ENCODE results near the gene ATP13A1.

The ATP13A1 gene

GRCh38 chr19:19657397-19657783, 6.1 kb downstream of the ATP13A1 start:
- H3K9me3 ChIP-seq (ENCODE audit: low read length) = no peaks in the 10 kb centered on the region
- no peaks in the 10 kb centered on the region for H3K27me3 ChIP-seq (ENCODE audit: insufficient read depth, low read length)
- peaks cover 79% of the 10 kb centered on the region for H3K36me3 ChIP-seq (ENCODE audit: insufficient read depth, low read length)
- H2AFZ ChIP-seq (ENCODE audit: low read depth, low read length) = no peak overlapping the region
- no peak overlapping the region for H3K4me3 ChIP-seq (ENCODE audit: low read length)
- peaks cover 10% of the 10 kb centered on the region for H3K4me1 ChIP-seq (ENCODE audit: insufficient read depth, low read length)

- peaks cover 79% of the 10 kb centered on the region for H3K36me3 ChIP-seq (ENCODE audit: insufficient read depth, low read length)
- no peaks in the 10 kb centered on the region for H3K27me3 ChIP-seq (ENCODE audit: insufficient read depth, low read length)
- H3K9me3 ChIP-seq (ENCODE audit: low read length) = no peaks in the 10 kb centered on the region
- H3K4me1 ChIP-seq (ENCODE audit: insufficient read depth, low read length) = peaks cover 3% of the 10 kb centered on the region
- no peak overlapping the region for H3K4me3 ChIP-seq (ENCODE audit: low read length)
- H2AFZ ChIP-seq (ENCODE audit: low read depth, low read length) = no peak overlapping the region
Observed at GRCh38 chr19:19656451-19657396, 6.8 kb downstream of the ATP13A1 start.

GRCh38 chr19:19655641-19656343, 7.7 kb downstream of the ATP13A1 start:
- Histone ChIP-seq H2AFZ (ENCODE audit: low read depth, low read length) (no peak overlapping the region), H3K36me3 (ENCODE audit: insufficient read depth, low read length) (peaks cover 89% of the 10 kb centered on the region), H3K27me3 (ENCODE audit: insufficient read depth, low read length) (no peaks in the 10 kb centered on the region), H3K4me3 (ENCODE audit: low read length) (no peak overlapping the region), H3K4me1 (ENCODE audit: insufficient read depth, low read length) (no peaks in the 10 kb centered on the region), H3K9me3 (ENCODE audit: low read length) (no peaks in the 10 kb centered on the region)

GRCh38 chr19:19655051-19655594, 8.4 kb downstream of the ATP13A1 start:
- Histone ChIP-seq H3K36me3 (ENCODE audit: insufficient read depth, low read length) (peaks cover 95% of the 10 kb centered on the region), H2AFZ (ENCODE audit: low read depth, low read length) (no peak overlapping the region), H3K4me1 (ENCODE audit: insufficient read depth, low read length) (no peaks in the 10 kb centered on the region), H3K4me3 (ENCODE audit: low read length) (no peak overlapping the region), H3K9me3 (ENCODE audit: low read length) (no peaks in the 10 kb centered on the region), H3K27me3 (ENCODE audit: insufficient read depth, low read length) (no peaks in the 10 kb centered on the region)

GRCh38 chr19:19654441-19654840, 9.0 kb downstream of the ATP13A1 start:
- Histone ChIP-seq H3K9me3 (ENCODE audit: low read length) (no peaks in the 10 kb centered on the region), H3K4me1 (ENCODE audit: insufficient read depth, low read length) (no peaks in the 10 kb centered on the region), H3K27me3 (ENCODE audit: insufficient read depth, low read length) (no peaks in the 10 kb centered on the region), H3K4me3 (ENCODE audit: low read length) (no peak overlapping the region), H2AFZ (ENCODE audit: low read depth, low read length) (no peak overlapping the region), H3K36me3 (ENCODE audit: insufficient read depth, low read length) (peaks cover 95% of the 10 kb centered on the region)

- H3K9me3 ChIP-seq (ENCODE audit: low read length) = no peaks in the 10 kb centered on the region
- peaks cover 94% of the 10 kb centered on the region for H3K36me3 ChIP-seq (ENCODE audit: insufficient read depth, low read length)
- no peak overlapping the region for H2AFZ ChIP-seq (ENCODE audit: low read depth, low read length)
- H3K27me3 ChIP-seq (ENCODE audit: insufficient read depth, low read length) = no peaks in the 10 kb centered on the region
- H3K4me3 ChIP-seq (ENCODE audit: low read length) = no peak overlapping the region
- H3K4me1 ChIP-seq (ENCODE audit: insufficient read depth, low read length) = no peaks in the 10 kb centered on the region
Observed at GRCh38 chr19:19653597-19654147, 9.8 kb downstream of the ATP13A1 start.

GRCh38 chr19:19652482-19653295, 10.8 kb downstream of the ATP13A1 start:
- H3K27me3 ChIP-seq (ENCODE audit: insufficient read depth, low read length) = no peaks in the 10 kb centered on the region
- H2AFZ ChIP-seq (ENCODE audit: low read depth, low read length) = no peak overlapping the region
- H3K9me3 ChIP-seq (ENCODE audit: low read length) = no peaks in the 10 kb centered on the region
- H3K36me3 ChIP-seq (ENCODE audit: insufficient read depth, low read length) = peaks cover 90% of the 10 kb centered on the region
- no peak overlapping the region for H3K4me3 ChIP-seq (ENCODE audit: low read length)
- H3K4me1 ChIP-seq (ENCODE audit: insufficient read depth, low read length) = no peaks in the 10 kb centered on the region

- Histone ChIP-seq H3K9me3 (ENCODE audit: low read length) (no peaks in the 10 kb centered on the region), H3K4me3 (ENCODE audit: low read length) (no peak overlapping the region), H2AFZ (ENCODE audit: low read depth, low read length) (no peak overlapping the region), H3K4me1 (ENCODE audit: insufficient read depth, low read length) (no peaks in the 10 kb centered on the region), H3K27me3 (ENCODE audit: insufficient read depth, low read length) (no peaks in the 10 kb centered on the region), H3K36me3 (ENCODE audit: insufficient read depth, low read length) (peaks cover 89% of the 10 kb centered on the region)
Observed at GRCh38 chr19:19651076-19651475, 12.4 kb downstream of the ATP13A1 start.

GRCh38 chr19:19650331-19650730, 13.1 kb downstream of the ATP13A1 start:
- Histone ChIP-seq H3K36me3 (ENCODE audit: insufficient read depth, low read length) (peaks cover 87% of the 10 kb centered on the region), H2AFZ (ENCODE audit: low read depth, low read length) (no peak overlapping the region), H3K4me1 (ENCODE audit: insufficient read depth, low read length) (no peaks in the 10 kb centered on the region), H3K27me3 (ENCODE audit: insufficient read depth, low read length) (no peaks in the 10 kb centered on the region), H3K9me3 (ENCODE audit: low read length) (no peaks in the 10 kb centered on the region), H3K4me3 (ENCODE audit: low read length) (no peak overlapping the region)

- H3K4me3 ChIP-seq (ENCODE audit: low read length) = no peak overlapping the region
- no peaks in the 10 kb centered on the region for H3K27me3 ChIP-seq (ENCODE audit: insufficient read depth, low read length)
Observed at GRCh38 chr19:19649580-19649995, 13.9 kb downstream of the ATP13A1 start.

GRCh38 chr19:19649155-19649554, 14.3 kb downstream of the ATP13A1 start:
- H3K36me3 ChIP-seq (ENCODE audit: insufficient read depth, low read length) = peaks cover 80% of the 10 kb centered on the region
- H3K4me3 ChIP-seq (ENCODE audit: low read length) = no peak overlapping the region
- no peaks in the 10 kb centered on the region for H3K9me3 ChIP-seq (ENCODE audit: low read length)
- no peak overlapping the region for H2AFZ ChIP-seq (ENCODE audit: low read depth, low read length)
- H3K4me1 ChIP-seq (ENCODE audit: insufficient read depth, low read length) = no peaks in the 10 kb centered on the region
- no peaks in the 10 kb centered on the region for H3K27me3 ChIP-seq (ENCODE audit: insufficient read depth, low read length)

More at GRCh38 chr19:19649580-19649995, 13.9 kb downstream of the ATP13A1 start:
- Histone ChIP-seq H3K36me3 (ENCODE audit: insufficient read depth, low read length) (peaks cover 82% of the 10 kb centered on the region), H3K9me3 (ENCODE audit: low read length) (no peaks in the 10 kb centered on the region), H3K4me1 (ENCODE audit: insufficient read depth, low read length) (no peaks in the 10 kb centered on the region), H2AFZ (ENCODE audit: low read depth, low read length) (no peak overlapping the region)

- H2AFZ ChIP-seq (ENCODE audit: low read depth, low read length) = no peak overlapping the region
- no peaks in the 10 kb centered on the region for H3K9me3 ChIP-seq (ENCODE audit: low read length)
- H3K27me3 ChIP-seq (ENCODE audit: insufficient read depth, low read length) = no peaks in the 10 kb centered on the region
- no peak overlapping the region for H3K4me3 ChIP-seq (ENCODE audit: low read length)
- H3K4me1 ChIP-seq (ENCODE audit: insufficient read depth, low read length) = peaks cover 4% of the 10 kb centered on the region
- H3K36me3 ChIP-seq (ENCODE audit: insufficient read depth, low read length) = peaks cover 62% of the 10 kb centered on the region
Observed at GRCh38 chr19:19647037-19647835, 16.2 kb downstream of the ATP13A1 start.

All from neuron (in vitro differentiated cells).